DOHH2 (cell line): ENCODE measurements around the gene SNX33.

Experiments
- H3F3A ChIP-seq: fragments of 200-600 bp; sonication (generic), shearing (Covaris generic); 2 replicates; pipeline ENCODE4 v1.6.0; 2016; ENCODE audit warnings: antibody characterized with exemption, mild to moderate bottlenecking; ENCODE audit not compliant: control insufficient read depth, insufficient read depth
- H3K27ac ChIP-seq: fragments of 200-600 bp; sonication (generic); 2 replicates; pipeline ENCODE4 v1.5.1; 2014; ENCODE audit warnings: low read depth, mild to moderate bottlenecking, low read length, moderate library complexity
- H3K27me3 ChIP-seq: fragments of 200-600 bp; sonication (generic); 2 replicates; pipeline ENCODE4 v1.6.1; 2014; ENCODE audit warnings: mild to moderate bottlenecking, low read length, mixed read lengths; ENCODE audit not compliant: control insufficient read depth
- H3K36me3 ChIP-seq: fragments of 200-600 bp; sonication (generic); 2 replicates; pipeline ENCODE4 v1.6.1; 2014; ENCODE audit warnings: mild to moderate bottlenecking, low read length, moderate library complexity, mixed read lengths; ENCODE audit not compliant: control insufficient read depth
- H3K4me1 ChIP-seq: fragments of 200-600 bp; sonication (generic); 2 replicates; pipeline ENCODE4 v1.6.1; 2014; ENCODE audit warnings: mild to moderate bottlenecking, low read length, mixed read lengths; ENCODE audit not compliant: control insufficient read depth
- H3K4me2 ChIP-seq: fragments of 200-600 bp; sonication (generic); 2 replicates; pipeline ENCODE4 v1.6.0; 2014; ENCODE audit warnings: mild to moderate bottlenecking, low read length, moderate library complexity
- H3K4me3 ChIP-seq: fragments of 200-600 bp; sonication (generic); 2 replicates; pipeline ENCODE4 v1.5.1; 2014; ENCODE audit warnings: mild to moderate bottlenecking, low read length, mixed read lengths
- H3K79me2 ChIP-seq: fragments of 200-600 bp; sonication (generic); 2 replicates; pipeline ENCODE4 v1.6.1; 2014; ENCODE audit warnings: mild to moderate bottlenecking, low read length, mixed read lengths; ENCODE audit not compliant: control insufficient read depth
- H3K9me2 ChIP-seq: fragments of 200-600 bp; sonication (generic); replicated peaks from 2 replicates; pipeline ENCODE4 v1.6.1; 2014; ENCODE audit warnings: mild to moderate bottlenecking, low read length, mixed read lengths; ENCODE audit not compliant: control insufficient read depth
- H3K9me3 ChIP-seq: fragments of 200-600 bp; sonication (generic); 2 replicates; pipeline ENCODE4 v1.6.1; 2014; ENCODE audit warnings: antibody characterized with exemption, low read length, mixed read lengths; ENCODE audit not compliant: control insufficient read depth, insufficient read depth
- H4K20me1 ChIP-seq: fragments of 200-600 bp; sonication (generic); 2 replicates; pipeline ENCODE4 v1.6.0; 2014; ENCODE audit warnings: low read depth, mild to moderate bottlenecking, antibody characterized with exemption, low read length, moderate library complexity; ENCODE audit not compliant: control insufficient read depth, insufficient read depth
- CTCF ChIP-seq: fragments of 200-600 bp; sonication (generic); IDR thresholded peaks from one replicate; pipeline ENCODE4 v1.5.1; 2014; ENCODE audit warnings: antibody characterized with exemption, mild to moderate bottlenecking, low read depth, low read length; ENCODE audit not compliant: poor library complexity, severe bottlenecking
- EZH2phosphoT487 ChIP-seq: fragments of 200-600 bp; sonication (generic); IDR thresholded peaks from 2 replicates; pipeline ENCODE4 v1.6.1; 2017; ENCODE audit warnings: borderline replicate concordance, mild to moderate bottlenecking, antibody characterized with exemption, low read length, moderate library complexity, mixed read lengths

Gene SNX33

GRCh38 chr15:75620058-75620820, 27.5 kb upstream of the SNX33 start:
- H3K27me3 ChIP-seq = no peaks in the 10 kb centered on the region
- peaks cover 4% of the 10 kb centered on the region; the same call in 1 of the 2 replicates for H3F3A ChIP-seq
- 0 out of 2 replicates have a peak, but pooled peaks cover under 1% of the 10 kb centered on the region for H3K79me2 ChIP-seq
- no peak overlapping the region for H3K4me2 ChIP-seq
- no peaks in the 10 kb centered on the region for H3K9me3 ChIP-seq
- H4K20me1 ChIP-seq = no peaks in the 10 kb centered on the region
- H3K27ac ChIP-seq = no peak overlapping the region
- peaks cover 34% of the 10 kb centered on the region for H3K36me3 ChIP-seq
- no peak overlapping the region for H3K4me3 ChIP-seq
- no peaks in the 10 kb centered on the region for H3K4me1 ChIP-seq
- TF ChIP-seq EZH2phosphoT487 (no peak), CTCF (no peak)
- H3K9me2 ChIP-seq = no peaks in the 10 kb centered on the region

- H4K20me1 ChIP-seq = no peaks in the 10 kb centered on the region
- H3K27ac ChIP-seq = no peak overlapping the region
- TF ChIP-seq EZH2phosphoT487 (no peak), CTCF (no peak)
- no peaks in the 10 kb centered on the region for H3K9me3 ChIP-seq
- peaks cover 35% of the 10 kb centered on the region for H3K36me3 ChIP-seq
- peaks cover 4% of the 10 kb centered on the region; the same call in 1 of the 2 replicates for H3F3A ChIP-seq
- H3K27me3 ChIP-seq = no peaks in the 10 kb centered on the region
- H3K4me3 ChIP-seq = no peak overlapping the region
- H3K4me1 ChIP-seq = no peaks in the 10 kb centered on the region; the same call in 1 of the 2 replicates
- H3K9me2 ChIP-seq = no peaks in the 10 kb centered on the region
- no peak overlapping the region for H3K4me2 ChIP-seq
- H3K79me2 ChIP-seq = 0 out of 2 replicates have a peak, but pooled peaks cover 2% of the 10 kb centered on the region
Observed at GRCh38 chr15:75620841-75621391, 26.8 kb upstream of the SNX33 start.

- Histone ChIP-seq H3K36me3 (peaks cover 22% of the 10 kb centered on the region), H3K79me2 (0 out of 2 replicates have a peak, but pooled peaks cover 2% of the 10 kb centered on the region), H3K4me1 (peaks cover 7% of the 10 kb centered on the region), H3F3A (peaks cover 9% of the 10 kb centered on the region; the same call in 1 of the 2 replicates), H3K9me2 (no peaks in the 10 kb centered on the region), H3K4me2 (no peak overlapping the region), H3K4me3 (no peak overlapping the region), H3K9me3 (no peaks in the 10 kb centered on the region), H3K27ac (no peak overlapping the region), H4K20me1 (no peaks in the 10 kb centered on the region), H3K27me3 (no peaks in the 10 kb centered on the region)
- TF ChIP-seq CTCF (no peak), EZH2phosphoT487 (no peak)
Observed at GRCh38 chr15:75622505-75622904, 25.2 kb upstream of the SNX33 start.
